ENCODE measurements around the gene CAPN1. TPM values are rescaled to one million over a fixed set of nuclear protein-coding genes. Genes with fewer than 3 reads are reported as not detected.

CAPN1 gene
- total RNA-seq, 1 donor = 102 TPM

DNA sequence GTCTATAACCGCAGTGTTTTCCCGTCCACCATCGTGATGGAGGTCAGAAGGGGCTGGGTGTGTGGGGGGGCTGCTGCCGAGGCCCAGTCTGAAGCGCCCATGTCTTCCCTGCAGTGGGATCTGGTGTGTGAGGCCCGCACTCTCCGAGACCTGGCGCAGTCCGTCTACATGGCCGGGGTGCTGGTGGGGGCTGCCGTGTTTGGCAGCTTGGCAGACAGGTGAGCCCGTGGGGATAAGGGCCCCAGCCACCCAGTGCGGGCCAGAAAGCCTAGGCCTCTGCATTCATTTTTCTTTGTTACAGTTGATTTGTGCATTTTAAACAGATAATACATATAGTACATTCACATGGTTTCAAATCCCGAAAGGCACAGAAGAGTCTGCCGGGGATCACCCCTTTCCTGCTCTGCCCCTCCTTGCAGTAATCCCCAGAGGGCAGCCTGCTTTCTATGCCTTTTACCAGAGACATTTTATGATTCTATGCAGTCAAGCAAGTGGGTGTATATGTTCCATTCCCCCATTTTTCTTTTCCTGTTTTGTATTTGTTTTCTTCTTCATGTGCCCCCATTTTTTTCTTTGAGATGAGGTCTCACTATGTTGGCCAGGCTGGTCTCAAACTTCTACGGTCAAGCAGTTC is 32.6 kb downstream of the CAPN1 start:
- peak; percentile 82 for DNase-seq (ENCODE audit: insufficient read length, low spot score, missing footprints)
- peaks cover 14% of the 10 kb centered on the region for H3K36me3 ChIP-seq (ENCODE audit: insufficient read depth, low read length)
- no peak overlapping the region for H3K4me2 ChIP-seq (ENCODE audit: insufficient read depth, low read length)
- H3K9me3 ChIP-seq (ENCODE audit: low read depth, low read length) = no peaks in the 10 kb centered on the region
- no peaks in the 10 kb centered on the region for H3K79me2 ChIP-seq (ENCODE audit: insufficient read depth, low read length)
- TF ChIP-seq, protein P1, sequence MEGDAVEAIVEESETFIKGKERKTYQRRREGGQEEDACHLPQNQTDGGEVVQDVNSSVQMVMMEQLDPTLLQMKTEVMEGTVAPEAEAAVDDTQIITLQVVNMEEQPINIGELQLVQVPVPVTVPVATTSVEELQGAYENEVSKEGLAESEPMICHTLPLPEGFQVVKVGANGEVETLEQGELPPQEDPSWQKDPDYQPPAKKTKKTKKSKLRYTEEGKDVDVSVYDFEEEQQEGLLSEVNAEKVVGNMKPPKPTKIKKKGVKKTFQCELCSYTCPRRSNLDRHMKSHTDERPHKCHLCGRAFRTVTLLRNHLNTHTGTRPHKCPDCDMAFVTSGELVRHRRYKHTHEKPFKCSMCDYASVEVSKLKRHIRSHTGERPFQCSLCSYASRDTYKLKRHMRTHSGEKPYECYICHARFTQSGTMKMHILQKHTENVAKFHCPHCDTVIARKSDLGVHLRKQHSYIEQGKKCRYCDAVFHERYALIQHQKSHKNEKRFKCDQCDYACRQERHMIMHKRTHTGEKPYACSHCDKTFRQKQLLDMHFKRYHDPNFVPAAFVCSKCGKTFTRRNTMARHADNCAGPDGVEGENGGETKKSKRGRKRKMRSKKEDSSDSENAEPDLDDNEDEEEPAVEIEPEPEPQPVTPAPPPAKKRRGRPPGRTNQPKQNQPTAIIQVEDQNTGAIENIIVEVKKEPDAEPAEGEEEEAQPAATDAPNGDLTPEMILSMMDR (IDR thresholded peaks at IDR 0.05; ENCODE audit: extremely low read depth, low read depth, low read length) = no peak
- H2AFZ ChIP-seq (ENCODE audit: low read length) = no peak overlapping the region
- no peaks in the 10 kb centered on the region for H3K27me3 ChIP-seq (ENCODE audit: insufficient read depth, low read length)
- H3K4me3 ChIP-seq (ENCODE audit: insufficient read depth, low read length) = no peak overlapping the region
- no peaks in the 10 kb centered on the region for H3K4me1 ChIP-seq (ENCODE audit: insufficient read depth, low read length)
- H4K20me1 ChIP-seq (ENCODE audit: insufficient read depth, low read length) = no peaks in the 10 kb centered on the region
- no peak overlapping the region for H3K27ac ChIP-seq (ENCODE audit: low read depth, low read length)

DNA sequence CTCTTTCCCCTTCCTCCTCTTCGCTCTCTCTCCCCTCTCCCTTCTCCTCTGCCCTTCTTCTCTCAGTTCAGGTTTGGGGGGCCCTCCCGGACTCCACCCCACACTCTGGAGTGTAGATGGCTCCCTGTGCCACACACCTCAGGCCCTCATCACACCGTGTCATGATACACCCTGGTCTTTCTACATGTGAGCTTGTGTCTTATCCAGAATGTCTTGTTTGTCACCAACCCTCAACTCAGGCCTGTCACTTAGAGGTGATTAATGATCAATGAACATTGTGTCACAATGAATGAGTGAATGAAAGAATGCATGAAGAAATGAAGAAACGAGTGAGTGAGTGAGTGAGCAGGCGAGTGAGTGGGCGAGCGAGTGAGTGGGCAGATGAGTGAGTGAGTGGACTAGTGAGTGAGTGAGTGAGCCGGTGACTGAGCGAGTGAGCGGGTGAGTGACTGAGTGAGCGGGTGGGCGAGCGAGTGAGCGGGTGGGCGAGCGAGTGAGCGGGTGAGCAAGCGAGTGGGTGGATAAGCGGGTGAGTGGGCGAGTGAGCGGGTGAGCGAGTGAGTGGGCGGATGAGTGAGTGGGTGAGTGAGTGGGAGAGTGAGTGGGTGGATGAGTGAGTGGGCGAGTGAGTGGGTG is 33.8 kb downstream of the CAPN1 start:
- Histone ChIP-seq H3K4me2 (ENCODE audit: insufficient read depth, low read length) (no peak overlapping the region), H3K4me3 (ENCODE audit: insufficient read depth, low read length) (no peak overlapping the region), H2AFZ (ENCODE audit: low read length) (no peak overlapping the region), H3K27ac (ENCODE audit: low read depth, low read length) (no peak overlapping the region), H3K4me1 (ENCODE audit: insufficient read depth, low read length) (no peaks in the 10 kb centered on the region), H3K36me3 (ENCODE audit: insufficient read depth, low read length) (peaks cover 4% of the 10 kb centered on the region), H4K20me1 (ENCODE audit: insufficient read depth, low read length) (no peaks in the 10 kb centered on the region), H3K9me3 (ENCODE audit: low read depth, low read length) (no peaks in the 10 kb centered on the region), H3K79me2 (ENCODE audit: insufficient read depth, low read length) (no peaks in the 10 kb centered on the region), H3K27me3 (ENCODE audit: insufficient read depth, low read length) (no peaks in the 10 kb centered on the region)
- TF ChIP-seq, protein P1 (IDR thresholded peaks at IDR 0.05; ENCODE audit: extremely low read depth, low read depth, low read length) = no peak
- peak; percentile 55 for DNase-seq (ENCODE audit: insufficient read length, low spot score, missing footprints)

DNA sequence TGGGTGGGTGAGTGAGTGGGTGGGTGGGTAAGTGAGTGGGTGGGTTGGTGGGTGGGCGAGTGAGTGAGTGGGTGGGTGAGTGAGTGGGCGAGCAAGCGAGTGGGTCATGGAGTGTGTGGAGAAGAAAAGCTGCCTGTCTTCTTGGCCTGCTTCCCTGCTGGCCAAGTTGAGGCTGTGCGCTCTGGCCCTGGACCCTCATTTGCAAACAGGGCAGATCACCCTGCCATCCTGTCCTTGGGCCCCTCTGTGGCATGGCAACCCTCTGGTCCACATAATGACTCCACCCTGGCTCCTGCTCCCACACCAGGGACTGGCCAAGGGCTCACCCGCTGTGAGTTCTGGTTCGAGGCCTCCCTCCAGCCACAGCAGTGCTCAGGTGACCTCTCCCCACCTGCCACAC is 35.1 kb downstream of the CAPN1 start:
- Histone ChIP-seq H3K79me2 (ENCODE audit: insufficient read depth, low read length) (no peaks in the 10 kb centered on the region), H3K9me3 (ENCODE audit: low read depth, low read length) (no peaks in the 10 kb centered on the region), H3K27ac (ENCODE audit: low read depth, low read length) (no peak overlapping the region), H3K4me1 (ENCODE audit: insufficient read depth, low read length) (no peaks in the 10 kb centered on the region), H3K27me3 (ENCODE audit: insufficient read depth, low read length) (no peaks in the 10 kb centered on the region), H3K36me3 (ENCODE audit: insufficient read depth, low read length) (no peaks in the 10 kb centered on the region), H4K20me1 (ENCODE audit: insufficient read depth, low read length) (no peaks in the 10 kb centered on the region), H3K4me2 (ENCODE audit: insufficient read depth, low read length) (no peak overlapping the region), H3K4me3 (ENCODE audit: insufficient read depth, low read length) (no peak overlapping the region), H2AFZ (ENCODE audit: low read length) (no peak overlapping the region)
- DNase-seq (ENCODE audit: insufficient read length, low spot score, missing footprints) = peak; percentile 48
- TF ChIP-seq, protein P1 (IDR thresholded peaks at IDR 0.05; ENCODE audit: extremely low read depth, low read depth, low read length) = no peak
